H1 (cell line): ENCODE results near the gene TIE1. TPM values are rescaled to one million over a fixed set of nuclear protein-coding genes. Genes with fewer than 3 reads are reported as not detected.

Experiments
- CTCF ChIA-PET: fragments of 300-600 bp; sonication (Branson Sonifier 250); formaldehyde crosslinking; loops from one replicate; lab custom pipeline; 2021; ENCODE audit not compliant: partially characterized antibody; lab: Charles Lee
- POLR2A ChIA-PET: fragments of 300-600 bp; sonication (Branson Sonifier 250); formaldehyde crosslinking; loops from one replicate; lab custom pipeline; 2021; ENCODE audit warnings: inconsistent platforms; ENCODE audit not compliant: partially characterized antibody; lab: Charles Lee
- DNase-seq, 2 experiments: peaks; one replicate each; pipeline versions ENCODE4 v3.0.0 to v3.0.0-alpha.2; 2010 to 2022; ENCODE audit warnings: low spot score in 2 of 2, low read depth in 1 of 2, mixed read lengths in 1 of 2
- FAIRE-seq: peaks from 2 replicates; lab custom pipeline; 2011; peaks lifted over from hg19 to GRCh38; lab: Jason Lieb, UNC
- H2AFZ ChIP-seq: 2 replicates; pipeline ENCODE4 v1.8.1; 2012; ENCODE audit warnings: low read length, inconsistent platforms
- H2AK5ac ChIP-seq: 2 replicates; pipeline ENCODE4 v1.6.1; 2013; ENCODE audit warnings: low read depth, low read length
- H2BK120ac ChIP-seq: replicated peaks from 2 replicates; pipeline ENCODE3; 2013; ENCODE audit warnings: low read depth, low read length, inconsistent platforms
- H2BK12ac ChIP-seq: 2 replicates; pipeline ENCODE4 v1.6.1; 2013; ENCODE audit warnings: low read depth, low read length
- H2BK15ac ChIP-seq: 2 replicates; pipeline ENCODE4 v1.6.1; 2013; ENCODE audit warnings: low read length
- H2BK20ac ChIP-seq: 2 replicates; pipeline ENCODE4 v1.6.1; 2013; ENCODE audit warnings: low read length
- H2BK5ac ChIP-seq: 2 replicates; pipeline ENCODE4 v1.6.1; 2013; ENCODE audit warnings: low read depth, low read length
- H3K14ac ChIP-seq: 2 replicates; pipeline ENCODE4 v1.6.1; 2013; ENCODE audit warnings: inconsistent platforms; ENCODE audit not compliant: insufficient read length
- H3K18ac ChIP-seq: 2 replicates; pipeline ENCODE4 v1.6.1; 2013; ENCODE audit warnings: low read length; ENCODE audit errors: extremely low read depth
- H3K23ac ChIP-seq: 2 replicates; pipeline ENCODE4 v1.6.1; 2013; ENCODE audit warnings: inconsistent platforms; ENCODE audit not compliant: insufficient read length
- H3K23me2 ChIP-seq: 2 replicates; pipeline ENCODE4 v1.6.1; 2013; ENCODE audit warnings: low read depth, low read length
- H3K27ac ChIP-seq: 2 replicates; pipeline ENCODE4 v1.6.1; 2011; ENCODE audit warnings: low read depth, low read length, inconsistent platforms
- H3K27me3 ChIP-seq, 4 experiments: replicated peaks in 1 of 4; 1 replicate in 1 of 4; 2 replicates in 3 of 4; pipeline versions ENCODE4 v1.6.1 to v1.8.1; 2011 to 2013; ENCODE audit warnings: low read length in 3 of 4, mild to moderate bottlenecking in 3 of 4, inconsistent platforms in 2 of 4, mixed read lengths in 2 of 4, moderate library complexity in 1 of 4; ENCODE audit not compliant: control insufficient read depth in 3 of 4, insufficient read depth in 3 of 4; ENCODE audit errors: extremely low read depth in 1 of 4
- H3K36me3 ChIP-seq, 4 experiments: 2 replicates each; pipeline versions ENCODE4 v1.6.1 to v1.8.1; 2011 to 2013; ENCODE audit warnings: mild to moderate bottlenecking in 4 of 4, low read length in 3 of 4, moderate library complexity in 2 of 4, control low read depth in 1 of 4, inconsistent platforms in 1 of 4; ENCODE audit not compliant: insufficient read depth in 4 of 4, control insufficient read depth in 2 of 4
- H3K4ac ChIP-seq: replicated peaks from 2 replicates; pipeline ENCODE3; 2013; ENCODE audit warnings: low read length, low read depth, mixed read lengths, inconsistent platforms; ENCODE audit not compliant: insufficient read length
- H3K4me1 ChIP-seq, 4 experiments: replicated peaks in 1 of 4; 1 replicate in 1 of 4; 2 replicates in 3 of 4; pipeline versions ENCODE4 v1.6.1 to v1.8.1; 2011 to 2013; ENCODE audit warnings: low read length in 3 of 4, inconsistent platforms in 2 of 4, mixed read lengths in 1 of 4; ENCODE audit not compliant: insufficient read depth in 4 of 4, control insufficient read depth in 3 of 4
- H3K4me2 ChIP-seq, 2 experiments: 2 replicates each; pipeline versions ENCODE4 v1.6.1 to v1.8.1; 2011 to 2013; ENCODE audit warnings: low read depth in 2 of 2, low read length in 2 of 2, control low read depth in 1 of 2, inconsistent platforms in 1 of 2, mild to moderate bottlenecking in 1 of 2; ENCODE audit not compliant: insufficient read depth in 1 of 2
- H3K4me3 ChIP-seq, 4 experiments: fragments of 200-600, 300-600 bp in 1 of 4; sonication (generic), shearing (Covaris generic), sonication (Bioruptor Twin) in 1 of 4; 2 replicates each; pipeline versions ENCODE4 v1.5.1 to v1.8.1; 2011 to 2016; ENCODE audit warnings: low read length in 4 of 4, low read depth in 3 of 4, control low read depth in 2 of 4, inconsistent platforms in 2 of 4, mild to moderate bottlenecking in 2 of 4, mixed read lengths in 1 of 4, moderate library complexity in 1 of 4; ENCODE audit not compliant: insufficient read depth in 2 of 4; ENCODE audit errors: extremely low read depth in 1 of 4
- H3K56ac ChIP-seq: replicated peaks from 2 replicates; pipeline ENCODE3; 2013; ENCODE audit warnings: low read depth, mild to moderate bottlenecking, mixed read lengths, low read length, inconsistent platforms; ENCODE audit not compliant: insufficient read length
- H3K79me1 ChIP-seq: 2 replicates; pipeline ENCODE4 v1.6.1; 2013; ENCODE audit warnings: low read depth, low read length, control low read depth
- H3K79me2 ChIP-seq, 2 experiments: 2 replicates each; pipeline versions ENCODE4 v1.6.1 to v1.8.1; 2012 to 2013; ENCODE audit warnings: low read length in 2 of 2, mild to moderate bottlenecking in 2 of 2, inconsistent platforms in 1 of 2; ENCODE audit not compliant: insufficient read depth in 2 of 2, control insufficient read depth in 1 of 2
- H3K9ac ChIP-seq, 4 experiments: replicated peaks in 1 of 4; 1 replicate in 1 of 4; 2 replicates in 3 of 4; pipeline versions ENCODE4 v1.6.1 to v1.8.1; 2011 to 2013; ENCODE audit warnings: low read depth in 3 of 4, low read length in 3 of 4, control low read depth in 2 of 4, mild to moderate bottlenecking in 2 of 4, moderate library complexity in 2 of 4, inconsistent platforms in 1 of 4; ENCODE audit errors: extremely low read depth in 1 of 4
- H3K9me3 ChIP-seq, 2 experiments: 2 replicates each; pipeline versions ENCODE4 v1.6.1 to v1.8.1; 2012 to 2013; ENCODE audit warnings: mild to moderate bottlenecking in 2 of 2, moderate library complexity in 2 of 2, control low read depth in 1 of 2, inconsistent platforms in 1 of 2, low read depth in 1 of 2, low read length in 1 of 2, mixed read lengths in 1 of 2; ENCODE audit not compliant: insufficient read depth in 2 of 2
- H4K20me1 ChIP-seq, 2 experiments: replicated peaks in 1 of 2; 2 replicates each; pipeline versions ENCODE3 to v1.8.1; 2011 to 2013; ENCODE audit warnings: inconsistent platforms in 2 of 2, low read length in 2 of 2, mild to moderate bottlenecking in 1 of 2; ENCODE audit not compliant: insufficient read depth in 2 of 2, control insufficient read depth in 1 of 2
- H4K5ac ChIP-seq: 2 replicates; pipeline ENCODE4 v1.6.1; 2013; ENCODE audit warnings: low read length, low read depth, mixed read lengths, inconsistent platforms; ENCODE audit not compliant: insufficient read length
- H4K8ac ChIP-seq: 2 replicates; pipeline ENCODE4 v1.8.0; 2013; ENCODE audit warnings: mild to moderate bottlenecking, moderate library complexity, low read length, inconsistent platforms; ENCODE audit not compliant: insufficient read depth; ENCODE audit errors: extremely low read depth
- H4K91ac ChIP-seq: replicated peaks from 2 replicates; pipeline ENCODE3; 2013; ENCODE audit warnings: low read length, mixed read lengths, inconsistent platforms; ENCODE audit not compliant: insufficient read length
- ASH2L ChIP-seq: fragments of 200-600, 300-600 bp; sonication (generic); IDR thresholded peaks from one replicate; pipeline ENCODE4 v1.7.1; 2017; ENCODE audit warnings: low read length
- BRCA1 ChIP-seq: IDR thresholded peaks from 2 replicates; pipeline ENCODE4 v1.6.1; 2012; ENCODE audit warnings: low read depth, low read length, improper control_type of control experiment
- CEBPB ChIP-seq: IDR thresholded peaks from 2 replicates; pipeline ENCODE4 v1.6.1; 2012; ENCODE audit warnings: low read depth, low read length
- CTBP2 ChIP-seq: IDR thresholded peaks from 2 replicates; pipeline ENCODE4 v1.7.0; 2011; ENCODE audit warnings: borderline replicate concordance, mild to moderate bottlenecking, moderate library complexity, mixed read lengths, low read length; ENCODE audit not compliant: insufficient read depth, insufficient read length
- GTF2F1 ChIP-seq: IDR thresholded peaks from 2 replicates; pipeline ENCODE4 v1.6.1; 2012; ENCODE audit warnings: low read depth, low read length, improper control_type of control experiment, borderline replicate concordance
- MAX ChIP-seq: IDR thresholded peaks from 2 replicates; pipeline ENCODE4 v1.6.1; 2012; ENCODE audit warnings: inconsistent platforms
- NANOG ChIP-seq: IDR thresholded peaks from 2 replicates; pipeline ENCODE4 v1.6.1; 2011; ENCODE audit warnings: low read length, low read depth, mild to moderate bottlenecking, inconsistent platforms; ENCODE audit not compliant: insufficient read depth, poor library complexity, severe bottlenecking
- PHF8 ChIP-seq: fragments of 200-600 bp; sonication (generic); conservative IDR thresholded peaks from 2 replicates; pipeline ENCODE4 v1.7.1; 2012; ENCODE audit warnings: low read depth, mild to moderate bottlenecking, inconsistent platforms, low read length, moderate library complexity
- POU5F1 ChIP-seq: IDR thresholded peaks from 2 replicates; pipeline ENCODE4 v1.6.1; 2011; ENCODE audit warnings: low read depth, mild to moderate bottlenecking, low read length, moderate library complexity
- SIRT6 ChIP-seq: IDR thresholded peaks from one replicate; pipeline ENCODE4 v1.7.1; 2012; ENCODE audit warnings: low read length, inconsistent platforms
- SP1 ChIP-seq: IDR thresholded peaks from 2 replicates; pipeline ENCODE4 v1.6.1; 2011; ENCODE audit warnings: low read depth, low read length
- SUZ12 ChIP-seq: fragments of 200-600 bp; sonication (generic); IDR thresholded peaks from 2 replicates; pipeline ENCODE4 v1.6.1; 2012; ENCODE audit warnings: mild to moderate bottlenecking, inconsistent platforms, low read length, moderate library complexity, mixed read lengths
- TBP ChIP-seq: IDR thresholded peaks from 2 replicates; pipeline ENCODE4 v1.6.1; 2011; ENCODE audit warnings: low read depth, low read length, improper control_type of control experiment
- TEAD4 ChIP-seq: IDR thresholded peaks from 2 replicates; pipeline ENCODE4 v1.6.1; 2012; ENCODE audit warnings: low read depth, low read length, inconsistent platforms, mixed read lengths
- WGBS, 2 experiments: shearing (Covaris generic) in 1 of 2; methylation state at CpG; one replicate each; pipeline versions ENCODE4 v1.1.6 to v1.1.7; 2013 to 2015; ENCODE audit warnings: low lambda C conversion rate in 2 of 2, mixed read lengths in 2 of 2, inconsistent platforms in 1 of 2, low coverage in 1 of 2, missing lambda C conversion rate in 1 of 2; ENCODE audit not compliant: insufficient replicate concordance in 2 of 2, insufficient coverage in 1 of 2, insufficient read length in 1 of 2; ENCODE audit errors: extremely low coverage in 1 of 2, missing lambda C conversion rate in 1 of 2; 5-methylcytosine and 5-hydroxymethylcytosine counted together
- polyA plus RNA-seq, 7 experiments: library from polyadenylated mRNA; depleted of rRNA in 3 of 7; stranded (reverse) in 5 of 7; unstranded in 2 of 7; fragments of >200 nt in 5 of 7; fragments of 200-250 nt in 2 of 7; gene quantifications; 1 replicate in 5 of 7; 2 replicates in 1 of 7; 4 replicates in 1 of 7; pipeline versions ENCODE4 v1.2.1 to v1.2.3, GENCODE V29; 2011 to 2013; ENCODE audit warnings: missing spikeins in 2 of 7, mixed read lengths in 2 of 7
- total RNA-seq: library from RNA; stranded (reverse); fragmentation: NEBNext Ultra II Directional; extraction: Animal tissue kit (Norgen Biotek cat#: 25700); gene quantifications from 2 replicates; pipeline ENCODE4 v1.2.1, GENCODE V29; 2021

The TIE1 gene
- total and polyA plus RNA-seq, 2 of the 8 experiments (the other 6 are each of a cell fraction or from before 2014, with no cell fraction given) = 0.74 to 2.2 TPM

- H3K4me2 ChIP-seq = peak overlapping the region; percentile 72 to 77; a peak in 3 of 4 replicates
- H3K79me1 ChIP-seq = peaks cover 14% of the 10 kb centered on the region
- H3K4me1 ChIP-seq = peaks cover 7 to 14% (median 8%) of the 10 kb centered on the region in 4 experiments
- H3K36me3 ChIP-seq = peaks cover 21 to 58% (median 35%) of the 10 kb centered on the region in 4 experiments
- ChIA-PET POLR2A (interaction anchor here (0.8 to 1.2 kb wide), 4 partner anchors 9 to 18 kb away, joined by 3 to 4 read pairs (median 4); no protein-coding TSS in a partner anchor), CTCF (interaction anchor here (0.7 to 1.8 kb wide), 7 partner anchors 10 to 124 kb away, joined by 3 to 7 read pairs (median 3); no protein-coding TSS in a partner anchor)
- H3K18ac ChIP-seq = no peak overlapping the region
- H2BK12ac ChIP-seq = no peak overlapping the region
- H2BK15ac ChIP-seq = no peak overlapping the region
- no peak overlapping the region for H3K4ac ChIP-seq
- H2AK5ac ChIP-seq = no peak overlapping the region
- H4K8ac ChIP-seq = no peak overlapping the region
- peaks cover 10 to 27% of the 10 kb centered on the region in 2 experiments for H3K79me2 ChIP-seq
- H3K27me3 ChIP-seq = no peaks in the 10 kb centered on the region
- H3K56ac ChIP-seq = no peak overlapping the region
- H3K23me2 ChIP-seq = peaks cover 7% of the 10 kb centered on the region
- H4K91ac ChIP-seq = no peak overlapping the region
- H3K23ac ChIP-seq = no peak overlapping the region
- no peak overlapping the region for H4K5ac ChIP-seq
- peak overlapping the region; percentile 12; the same call in 1 of the 2 replicates for H3K27ac ChIP-seq
- peak overlapping the region in 1 of 4 experiments; percentile 76; a peak in 2 of 8 replicates for H3K4me3 ChIP-seq
- H3K9ac ChIP-seq = peak overlapping the region in 1 of 4 experiments; percentile 19; a peak in 1 of 7 replicates
- no peak overlapping the region for H2BK5ac ChIP-seq
- no peak for FAIRE-seq
- no peak overlapping the region for H2AFZ ChIP-seq
- H2BK20ac ChIP-seq = no peak overlapping the region
- 97% methylated on average over 4 of the region's 4 CpGs; no CpG with 5 or more reads in 1 of the 2 experiments for WGBS, 2 experiments
- no peaks in the 10 kb centered on the region for H3K9me3 ChIP-seq
- no peak overlapping the region for H3K14ac ChIP-seq
- DNase-seq = no peak
- peaks cover 10 to 13% of the 10 kb centered on the region in 2 experiments for H4K20me1 ChIP-seq
- no peak overlapping the region for H2BK120ac ChIP-seq
- TF ChIP-seq GTF2F1 (no peak), SP1 (no peak), PHF8 (no peak), CEBPB (no peak), NANOG (no peak), TEAD4 (no peak), BRCA1 (no peak), POU5F1 (no peak), CTBP2 (no peak), TBP (no peak), SIRT6 (no peak), MAX (no peak), ASH2L (no peak), SUZ12 (no peak)
Measured at GRCh38 chr1:43360616-43361015, 59.8 kb downstream of the TIE1 start.
